ENCODE results near the gene CCDC17.

GRCh38 chr1:45621501-45621836 is 2.4 kb downstream of the CCDC17 start:
- TF ChIP-seq CTCF (IDR thresholded peaks at IDR 0.05) (no peak), POLR2A (IDR thresholded peaks at IDR 0.05) (no peak)

Measured in Peyer's patch (tissue), 4 donors.